NCI-H2196 treated with DMSO at 0.1 percent for 48 hours (cell line): ENCODE data around the gene YDJC.
A peak's percentile ranks its signal among the peaks of the same experiment; 100 is the strongest.
"Not testable (repeated sequence)": the region's sequence is repeated elsewhere in the genome, so short reads cannot be mapped to it uniquely, and the experiment has no call there.

Source experiments
- DNase-seq: peaks from one replicate; lab custom pipeline; 2025; ENCODE audit not compliant: unreplicated experiment; lab: John Stamatoyannopoulos, UW

The YDJC gene

DNA sequence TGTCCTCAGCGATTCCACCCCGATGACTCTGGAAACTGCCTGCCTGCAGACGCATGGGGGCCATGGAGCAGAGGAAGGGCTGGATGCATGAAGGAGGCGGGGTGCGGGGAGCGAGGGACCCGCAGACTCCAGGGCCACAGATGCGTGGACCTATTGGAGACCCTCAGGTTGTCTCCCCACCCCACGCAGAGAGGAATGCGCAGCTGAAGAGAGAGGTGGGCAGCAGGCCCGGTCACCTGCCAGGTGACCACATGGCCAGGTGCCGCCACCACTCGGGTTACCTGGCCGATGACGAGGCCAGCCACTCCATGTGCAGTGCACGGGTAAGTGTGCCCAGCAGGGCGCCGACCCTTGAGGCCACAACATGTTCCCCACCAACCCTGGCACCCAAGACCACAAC, 3.1 kb upstream of the YDJC start:
- DNase-seq, result no peak

DNA sequence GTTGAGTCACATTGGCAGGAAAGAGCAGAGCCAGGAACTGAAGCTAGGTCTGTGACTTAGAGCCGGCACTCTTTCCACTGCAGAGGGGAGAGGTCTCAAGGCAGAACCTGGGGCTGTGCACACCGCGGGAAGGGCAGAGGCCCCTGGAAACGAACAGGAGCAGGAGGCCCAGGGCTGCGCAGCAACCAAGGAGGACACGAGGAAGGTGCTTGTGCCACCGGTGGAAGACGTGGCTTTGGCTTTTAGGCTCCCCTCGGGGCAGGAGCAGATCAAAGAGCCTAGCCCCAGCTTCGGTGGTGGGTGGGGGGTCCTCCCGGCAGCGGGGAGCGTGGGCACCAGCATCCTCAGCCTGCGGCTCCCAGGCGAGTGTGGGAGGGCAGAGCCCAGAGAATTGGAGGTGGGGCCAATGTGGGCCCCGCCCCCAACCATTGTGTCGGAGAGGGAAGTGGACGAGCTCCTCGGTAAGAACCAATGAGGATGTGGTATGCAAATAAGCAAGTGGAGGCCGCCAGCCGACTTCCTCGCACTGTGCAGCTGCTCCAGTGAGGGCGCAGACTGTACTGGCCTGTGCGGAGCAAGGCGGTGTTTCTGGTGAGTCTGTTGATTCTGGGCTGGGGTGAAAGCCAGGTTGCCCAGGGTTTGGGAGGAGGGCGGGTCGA, 2.5 kb upstream of the YDJC start, which contains the start of gene CCDC116:
CCDC116 (plus strand) TSS at position 524 of the 659 bp plus-strand sequence. CDS start 422 bp downstream, outside the sequence.
- DNase-seq, result peak; percentile 11

GRCh38 chr22:21631025-21631424, 1.2 kb upstream of the YDJC start:
- DNase-seq, result no peak

DNA sequence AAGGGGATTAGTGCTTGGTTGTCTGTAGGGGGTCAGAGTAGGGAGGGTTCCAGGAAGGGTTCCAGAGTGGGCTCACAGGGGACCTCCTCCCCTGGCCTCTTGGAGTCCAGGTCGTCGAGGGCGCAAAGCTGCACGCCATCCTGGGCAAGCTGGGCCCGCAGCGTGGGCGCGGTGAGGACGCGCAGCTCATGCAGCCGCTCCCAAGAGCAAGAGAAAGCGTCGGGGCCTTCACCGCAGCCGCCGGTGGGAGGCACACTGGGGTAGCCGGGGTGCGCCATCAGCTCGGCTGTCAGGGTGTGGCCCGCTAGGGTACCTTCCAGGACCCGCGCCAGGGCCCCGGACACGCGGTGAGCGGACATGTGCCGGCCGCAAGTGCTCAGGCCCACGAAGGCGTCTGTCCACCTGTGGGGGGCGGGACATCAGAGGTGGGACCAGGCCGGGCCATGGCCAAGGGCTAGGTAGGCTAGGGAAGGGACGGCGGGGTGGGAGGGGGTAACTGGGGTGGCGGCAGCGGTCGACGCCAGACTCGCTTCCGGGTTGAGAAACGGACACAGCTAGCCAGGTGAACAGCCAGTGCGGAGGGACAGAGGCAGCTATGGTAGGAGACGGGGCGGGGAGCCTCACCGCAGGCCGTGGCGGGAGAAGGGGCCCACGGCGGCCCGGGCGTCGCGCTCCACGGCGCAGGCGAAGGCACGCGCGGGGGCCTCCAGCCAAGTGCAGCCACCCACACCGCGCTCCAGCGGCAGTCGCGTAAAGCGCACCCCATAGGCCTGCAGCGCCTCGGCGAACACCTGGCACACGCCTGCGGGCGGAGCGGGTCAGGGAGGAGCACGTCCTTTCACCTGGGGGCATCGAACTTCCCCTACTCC, 1.2 kb downstream of the YDJC start:
- DNase-seq, result no peak

DNA sequence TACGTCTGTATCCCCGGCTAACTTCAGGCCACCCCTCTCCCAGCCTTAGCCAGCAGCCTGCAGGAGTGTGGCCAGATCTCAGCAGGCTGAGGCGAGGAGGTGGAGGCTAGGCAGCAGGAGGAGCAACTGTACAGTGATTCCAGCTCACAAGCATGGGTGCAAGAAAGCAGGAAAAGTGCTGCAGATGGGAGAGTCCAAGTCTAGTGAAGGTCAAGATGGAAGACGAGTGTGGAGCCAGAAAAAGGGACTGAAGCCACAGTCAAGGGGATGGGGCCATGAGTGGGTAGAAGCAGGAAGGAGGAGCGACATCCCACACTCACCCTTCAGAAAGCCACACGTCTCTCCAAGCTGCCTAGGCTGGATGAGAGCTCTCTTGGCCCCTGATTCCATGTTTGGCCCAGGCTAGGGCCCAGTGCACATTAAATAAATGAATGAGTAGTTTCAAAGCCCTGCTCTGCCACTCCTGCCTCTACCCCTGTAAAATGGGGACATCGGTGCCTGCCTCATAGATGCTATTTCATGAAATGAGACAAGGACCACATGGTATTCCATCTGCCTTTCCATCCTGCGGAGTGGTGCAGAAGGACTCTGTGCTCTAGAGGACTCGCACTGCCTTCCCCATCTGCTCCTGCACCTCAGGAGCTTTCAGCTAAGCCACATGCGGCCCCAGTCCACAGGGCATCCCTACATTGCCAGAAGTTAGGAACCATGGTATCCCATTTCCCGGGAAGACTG, 2.9 kb downstream of the YDJC start:
- DNase-seq, result no peak

- no peak for DNase-seq
Measured at GRCh38 chr22:21626073-21626734, 3.6 kb downstream of the YDJC start.

DNA sequence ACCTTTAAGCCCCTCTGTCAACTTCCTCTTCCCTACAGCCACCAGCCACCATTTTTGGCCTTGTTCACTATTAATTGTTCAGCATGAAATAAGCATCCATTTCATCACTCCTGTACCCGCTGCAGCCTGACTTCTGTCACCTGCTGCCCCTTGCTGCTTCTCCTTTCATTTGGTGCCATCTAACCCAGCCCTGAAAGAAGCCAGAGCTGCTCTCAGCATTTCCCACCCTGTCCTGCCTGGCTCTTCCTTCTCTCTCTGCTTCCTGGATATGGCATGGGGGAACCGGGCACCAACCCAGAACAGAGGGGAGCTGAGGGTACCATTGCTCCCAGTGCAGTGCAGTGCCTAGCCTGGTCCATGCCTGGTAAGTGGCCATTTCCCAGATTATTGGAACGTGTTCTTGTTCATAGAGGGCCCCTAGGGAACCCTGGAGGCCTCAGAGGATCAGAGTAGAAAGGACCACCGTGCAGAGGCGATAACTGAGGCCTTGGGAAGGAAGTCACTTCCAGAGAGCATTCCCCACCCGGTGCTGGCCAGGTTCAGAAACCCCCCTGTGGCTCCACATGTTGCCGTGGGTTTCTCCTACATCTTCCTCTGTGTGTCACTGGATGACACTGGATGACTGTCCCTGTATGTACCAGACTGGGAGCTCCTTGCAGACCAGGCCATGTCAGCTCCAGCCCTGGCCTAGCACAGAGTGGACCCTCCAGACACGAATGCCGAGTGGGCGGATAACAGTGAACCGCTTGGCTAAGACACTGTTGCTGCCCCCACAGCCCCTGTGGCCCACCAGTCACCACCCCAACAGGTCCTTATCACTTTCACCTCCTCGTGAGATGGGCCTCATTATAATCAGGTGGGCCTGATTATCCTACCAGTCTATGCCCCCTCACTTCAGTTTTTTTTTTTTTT, 4.7 kb downstream of the YDJC start:
- no peak for DNase-seq

- no peak for DNase-seq
Measured at GRCh38 chr22:21624120-21624879, 5.5 kb downstream of the YDJC start.

DNA sequence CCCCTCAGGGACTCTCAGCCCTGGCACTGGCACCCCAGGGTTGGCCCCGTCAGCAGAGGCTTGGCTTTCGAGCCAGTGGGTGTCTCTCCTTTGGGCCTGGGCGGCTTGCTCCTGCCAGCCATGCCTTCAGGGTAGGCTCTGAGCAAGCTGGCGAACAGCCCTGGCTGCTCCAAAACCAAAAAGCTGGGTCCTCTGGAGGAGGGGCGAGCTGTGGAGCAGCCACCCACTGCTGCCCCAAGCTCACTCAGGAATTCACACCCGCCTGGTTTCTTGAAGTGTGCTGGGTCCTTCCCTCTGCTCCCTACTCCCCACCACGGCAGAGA, 6.2 kb downstream of the YDJC start:
- DNase-seq, result no peak

DNA sequence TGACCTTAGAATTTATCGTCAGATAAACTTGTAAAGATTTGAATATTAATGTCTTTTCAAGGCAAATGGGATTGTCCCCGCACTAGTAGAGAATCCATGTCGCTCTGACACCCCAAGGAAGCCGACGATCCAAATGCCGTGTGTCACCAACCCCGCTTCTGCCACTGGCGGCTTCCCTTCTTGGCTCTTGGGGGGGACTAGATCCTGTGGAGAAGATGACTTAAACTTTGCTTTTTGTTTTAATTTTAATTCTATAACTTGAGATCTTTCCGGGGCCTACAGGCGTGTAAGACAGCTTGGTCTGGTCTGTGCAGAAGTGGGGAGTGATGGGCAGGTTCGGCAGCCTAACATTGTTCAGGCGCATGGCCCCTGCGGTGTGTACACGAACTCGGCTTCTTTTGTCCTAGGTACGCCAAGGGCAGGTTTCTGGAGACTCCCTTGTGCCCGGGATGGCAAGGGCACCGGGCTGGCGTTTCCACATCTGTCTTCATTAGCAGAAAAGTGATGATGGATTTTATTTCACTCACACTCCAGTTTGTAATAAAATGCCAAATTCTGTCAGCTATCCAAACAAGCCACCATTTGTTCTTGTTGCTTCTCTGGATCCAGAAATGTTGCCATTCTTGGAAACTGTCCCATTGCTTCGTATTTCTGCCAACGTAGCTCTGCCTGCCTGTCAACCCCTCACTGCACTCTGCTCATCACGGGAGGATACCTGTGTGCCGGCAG, 6.7 kb downstream of the YDJC start:
- DNase-seq, result no peak

- no peak for DNase-seq
Measured at GRCh38 chr22:21622011-21622918, 7.6 kb downstream of the YDJC start.

DNA sequence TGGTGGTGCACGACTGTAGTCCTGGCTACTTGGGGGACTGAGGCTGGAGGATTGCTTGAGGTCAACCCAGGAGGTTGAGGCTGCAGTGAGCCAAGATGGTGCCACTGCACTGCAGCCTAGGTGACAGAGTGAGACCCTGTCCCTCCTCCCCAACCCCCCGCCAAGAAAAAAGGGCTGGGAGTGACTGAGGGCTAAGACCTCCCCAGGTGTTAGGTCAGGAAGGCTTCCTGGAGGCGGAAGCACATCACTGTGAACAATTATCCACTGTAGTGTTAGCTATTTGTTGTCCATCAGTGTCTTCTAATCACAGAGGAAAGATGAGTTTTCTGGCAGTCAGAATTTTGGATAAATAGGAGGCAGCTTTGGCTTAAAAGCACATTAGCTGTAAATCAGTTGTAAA, 8.8 kb downstream of the YDJC start:
- DNase-seq, result no peak

- not testable (repeated sequence) for DNase-seq
Measured at GRCh38 chr22:21617337-21617736, 12.5 kb downstream of the YDJC start.

GRCh38 chr22:21615731-21616130, 14.1 kb downstream of the YDJC start:
- no peak for DNase-seq

GRCh38 chr22:21613553-21614233, 16.1 kb downstream of the YDJC start:
- no peak for DNase-seq

GRCh38 chr22:21612858-21613257, 17.0 kb downstream of the YDJC start:
- no peak for DNase-seq
